GM18909 (cell line): ENCODE measurements around the gene EGFLAM.

ENCODE experiments used
- ATAC-seq: cut with Tn5 transposase; IDR thresholded peaks from one replicate; pipeline ENCODE4 v1.9.1; 2021; ENCODE audit warnings: mild to moderate bottlenecking; ENCODE audit not compliant: unreplicated experiment, poor library complexity

Gene EGFLAM

DNA sequence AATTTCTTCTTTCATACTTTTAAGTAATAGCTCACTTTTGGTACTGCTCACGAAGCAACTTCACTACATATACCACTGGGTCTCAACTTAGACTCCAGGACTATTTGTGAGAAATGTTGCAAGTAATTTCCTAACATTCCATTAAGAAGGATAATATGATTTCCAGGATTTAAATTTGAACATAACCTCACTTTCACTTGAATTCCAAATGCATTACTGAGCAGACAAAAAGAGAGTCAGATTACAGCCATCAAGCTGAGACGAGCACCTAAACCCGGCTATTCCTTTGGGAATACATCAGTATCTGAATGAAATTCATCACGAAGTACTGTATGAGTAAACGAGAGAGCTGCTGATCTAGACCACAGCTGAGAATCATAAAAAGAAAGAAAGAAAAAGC is 250.8 kb downstream of the EGFLAM start:
- no peak for ATAC-seq
